HepG2 (cell line): ENCODE measurements around the gene ARTN. TPM values are rescaled to one million over a fixed set of nuclear protein-coding genes. Genes with fewer than 3 reads are reported as not detected.
A peak's percentile ranks its signal among the peaks of the same experiment; 100 is the strongest.

ENCODE experiments used
- AKAP8 ChIP-seq: sonication (generic); formaldehyde crosslinking; IDR thresholded peaks from 2 replicates; pipeline ENCODE4 v1.5.1; 2020; ENCODE audit warnings: mild to moderate bottlenecking, missing genetic modification reagents
- CBX5 ChIP-seq: sonication (generic); formaldehyde crosslinking; IDR thresholded peaks from 2 replicates; pipeline ENCODE4 v1.4.0; 2020; ENCODE audit warnings: missing genetic modification reagents, borderline replicate concordance
- CENPX ChIP-seq: sonication (generic); formaldehyde crosslinking; IDR thresholded peaks from 2 replicates; pipeline ENCODE4 v1.9.0; 2021; ENCODE audit warnings: mild to moderate bottlenecking, missing genetic modification reagents, moderate library complexity
- EP300 ChIP-seq, 3 experiments: sonication (generic) in 1 of 3; formaldehyde crosslinking in 1 of 3; IDR thresholded peaks; 2 replicates each; pipeline versions ENCODE4 v1.5.1 to v1.6.1; 2011 to 2020; ENCODE audit warnings: low read depth in 2 of 3, low read length in 2 of 3, borderline replicate concordance in 1 of 3, improper control_type of control experiment in 1 of 3, mild to moderate bottlenecking in 1 of 3, missing genetic modification reagents in 1 of 3, moderate library complexity in 1 of 3
- FOXC1 ChIP-seq: sonication (generic); formaldehyde crosslinking; IDR thresholded peaks from 2 replicates; pipeline ENCODE4 v1.8.0; 2022; ENCODE audit warnings: mild to moderate bottlenecking, missing genetic modification reagents, borderline replicate concordance
- FOXM1 ChIP-seq: sonication (generic); formaldehyde crosslinking; IDR thresholded peaks from 2 replicates; pipeline ENCODE4 v1.5.0; 2020; ENCODE audit warnings: missing genetic modification reagents
- JARID2 ChIP-seq: sonication (generic); formaldehyde crosslinking; IDR thresholded peaks from 2 replicates; pipeline ENCODE4 v1.8.1; 2023; ENCODE audit warnings: missing genetic modification reagents, inconsistent platforms; ENCODE audit not compliant: insufficient replicate concordance
- JDP2 ChIP-seq: sonication (generic); formaldehyde crosslinking; IDR thresholded peaks from 2 replicates; pipeline ENCODE4 v1.8.1; 2022; ENCODE audit warnings: missing genetic modification reagents, borderline replicate concordance
- JUN ChIP-seq: sonication (generic); formaldehyde crosslinking; IDR thresholded peaks from 2 replicates; pipeline ENCODE4 v1.4.0; 2020; ENCODE audit warnings: mild to moderate bottlenecking, missing genetic modification reagents
- LCORL ChIP-seq, 2 experiments: fragments of 450-650 bp in 1 of 2; sonication (generic) in 1 of 2; formaldehyde crosslinking in 1 of 2; IDR thresholded peaks; 2 replicates each; pipeline versions ENCODE4 v1.5.0 to v1.6.1; 2017 to 2020; ENCODE audit warnings: antibody characterized with exemption in 1 of 2, missing genetic modification reagents in 1 of 2
- MAFK ChIP-seq, 2 experiments: IDR thresholded peaks in 1 of 2; conservative IDR thresholded peaks in 1 of 2; 2 replicates each; pipeline ENCODE4 v1.6.1; 2011; ENCODE audit warnings: improper control_type of control experiment in 2 of 2, low read length in 2 of 2
- MXI1 ChIP-seq: IDR thresholded peaks from 3 replicates; pipeline ENCODE4 v1.6.1; 2012; ENCODE audit warnings: low read depth, low read length, inconsistent platforms, borderline replicate concordance
- NONO ChIP-seq, 2 experiments: fragments of 450-650 bp in 1 of 2; sonication (generic) in 1 of 2; formaldehyde crosslinking in 1 of 2; IDR thresholded peaks in 1 of 2; conservative IDR thresholded peaks in 1 of 2; 2 replicates each; pipeline versions ENCODE4 v1.6.1 to v1.8.0; 2017 to 2022; ENCODE audit warnings: mild to moderate bottlenecking in 1 of 2, missing genetic modification reagents in 1 of 2, moderate library complexity in 1 of 2
- NRL ChIP-seq: sonication (generic); formaldehyde crosslinking; IDR thresholded peaks from 2 replicates; pipeline ENCODE4 v1.5.0; 2020; ENCODE audit warnings: missing genetic modification reagents, mild to moderate bottlenecking, moderate library complexity, borderline replicate concordance
- SMAD1 ChIP-seq: sonication (generic); formaldehyde crosslinking; IDR thresholded peaks from 2 replicates; pipeline ENCODE4 v1.4.0; 2020; ENCODE audit warnings: missing genetic modification reagents, low read depth, mild to moderate bottlenecking, borderline replicate concordance
- ZBTB8A ChIP-seq: sonication (generic); formaldehyde crosslinking; IDR thresholded peaks from 2 replicates; pipeline ENCODE4 v1.4.0; 2020; ENCODE audit warnings: mild to moderate bottlenecking, low read depth, missing genetic modification reagents, borderline replicate concordance
- ZNF451 ChIP-seq: sonication (generic); formaldehyde crosslinking; IDR thresholded peaks from 2 replicates; pipeline ENCODE4 v1.5.0; 2020; ENCODE audit warnings: mild to moderate bottlenecking, missing genetic modification reagents
- ZNF746 ChIP-seq: sonication (generic); formaldehyde crosslinking; IDR thresholded peaks from 2 replicates; pipeline ENCODE4 v1.8.0; 2022; ENCODE audit warnings: mild to moderate bottlenecking, missing genetic modification reagents
- polyA plus RNA-seq, 8 experiments: library from polyadenylated mRNA; depleted of rRNA in 3 of 8; stranded (reverse) in 7 of 8; unstranded in 1 of 8; fragments of >200 nt; fragmentation: Illumina TruSeq in 4 of 8; extraction: Trizol in 4 of 8; gene quantifications; 2 replicates each; pipeline versions ENCODE4 v1.2.1 to v1.2.3, GENCODE V29; 2011 to 2016; ENCODE audit warnings: low read depth in 4 of 8, missing spikeins in 1 of 8, mixed read lengths in 1 of 8; ENCODE audit not compliant: insufficient read depth in 1 of 8
- total RNA-seq, 5 experiments: library from RNA; depleted of rRNA; stranded (reverse); fragments of >200 nt; fragmentation: Illumina TruSeq; extraction: Trizol; gene quantifications; 2 replicates each; pipeline ENCODE4 v1.2.3, GENCODE V29; 2016; ENCODE audit warnings: low read depth in 1 of 5
- TF ChIP-seq, protein P1 (sequence below): sonication (generic); formaldehyde crosslinking; IDR thresholded peaks from 2 replicates; pipeline ENCODE4 v1.5.1; 2020; ENCODE audit warnings: missing genetic modification reagents, mild to moderate bottlenecking, borderline replicate concordance
- TF ChIP-seq, protein P2 (sequence below): sonication (generic); formaldehyde crosslinking; conservative IDR thresholded peaks from 2 replicates; pipeline ENCODE4 v1.8.0; 2022; ENCODE audit warnings: missing genetic modification reagents
- TF ChIP-seq, protein P3 (sequence below): IDR thresholded peaks from 2 replicates; pipeline ENCODE4 v1.6.1; 2012; ENCODE audit warnings: low read length, improper control_type of control experiment

ARTN gene
- total and polyA plus RNA-seq, 2 of the 13 experiments (the other 11 are each of a cell fraction or from before 2014, with no cell fraction given): 0.11 to 0.62 TPM

DNA sequence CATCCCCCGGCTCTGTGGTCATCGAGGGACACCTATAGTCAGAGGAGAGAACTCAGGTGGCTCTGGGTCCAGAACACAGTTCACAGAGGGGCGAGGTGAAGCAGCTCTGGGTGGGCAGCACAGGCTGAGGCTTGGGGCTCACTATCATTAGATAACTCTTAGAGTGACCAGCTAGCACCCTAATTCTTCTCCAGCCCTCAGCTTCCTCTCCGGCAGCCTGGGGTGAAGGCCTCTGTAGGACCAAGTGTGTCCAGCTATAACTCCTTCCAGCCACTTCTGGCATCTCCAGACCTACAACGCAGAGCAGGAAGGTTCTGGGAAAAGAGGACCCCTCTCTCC, 1.4 kb downstream of the ARTN start (continued):
- TF ChIP-seq NONO (IDR thresholded peaks at IDR 0.05) (no peak), NONO (CRISPR knock-in tag; conservative IDR thresholded peaks at IDR 0.05) (0 out of 2 replicates have a peak, but pooled peaks have one; percentile 13), ZNF746 (no peak), FOXM1 (no peak), MXI1 (no peak), JUN (CRISPR knock-in tag) (0 out of 2 replicates have a peak, but pooled peaks have one; percentile 6), ZNF451 (no peak), EP300 (IDR thresholded peaks at IDR 0.05; ENCODE audit: low read depth in 2 of 2, low read length in 2 of 2) (no peak), EP300 (CRISPR knock-in tag; IDR thresholded peaks at IDR 0.05; ENCODE audit: borderline replicate concordance) (no peak), LCORL (IDR thresholded peaks at IDR 0.05) (no peak), LCORL (CRISPR knock-in tag; IDR thresholded peaks at IDR 0.05) (no peak), JARID2 (CRISPR knock-in tag) (no peak), CENPX (no peak), SMAD1 (no peak), NRL (CRISPR knock-in tag) (no peak), ZBTB8A (no peak), JDP2 (CRISPR knock-in tag) (no peak), AKAP8 (CRISPR knock-in tag) (no peak), FOXC1 (CRISPR knock-in tag) (no peak), MAFK (conservative IDR thresholded peaks at IDR 0.05 in 1 of 2, IDR thresholded peaks at IDR 0.05 in 1 of 2; ENCODE audit: low read length in 2 of 2) (no peak), CBX5 (CRISPR knock-in tag) (0 out of 2 replicates have a peak, but pooled peaks have one; percentile 7)
- TF ChIP-seq, protein P1, sequence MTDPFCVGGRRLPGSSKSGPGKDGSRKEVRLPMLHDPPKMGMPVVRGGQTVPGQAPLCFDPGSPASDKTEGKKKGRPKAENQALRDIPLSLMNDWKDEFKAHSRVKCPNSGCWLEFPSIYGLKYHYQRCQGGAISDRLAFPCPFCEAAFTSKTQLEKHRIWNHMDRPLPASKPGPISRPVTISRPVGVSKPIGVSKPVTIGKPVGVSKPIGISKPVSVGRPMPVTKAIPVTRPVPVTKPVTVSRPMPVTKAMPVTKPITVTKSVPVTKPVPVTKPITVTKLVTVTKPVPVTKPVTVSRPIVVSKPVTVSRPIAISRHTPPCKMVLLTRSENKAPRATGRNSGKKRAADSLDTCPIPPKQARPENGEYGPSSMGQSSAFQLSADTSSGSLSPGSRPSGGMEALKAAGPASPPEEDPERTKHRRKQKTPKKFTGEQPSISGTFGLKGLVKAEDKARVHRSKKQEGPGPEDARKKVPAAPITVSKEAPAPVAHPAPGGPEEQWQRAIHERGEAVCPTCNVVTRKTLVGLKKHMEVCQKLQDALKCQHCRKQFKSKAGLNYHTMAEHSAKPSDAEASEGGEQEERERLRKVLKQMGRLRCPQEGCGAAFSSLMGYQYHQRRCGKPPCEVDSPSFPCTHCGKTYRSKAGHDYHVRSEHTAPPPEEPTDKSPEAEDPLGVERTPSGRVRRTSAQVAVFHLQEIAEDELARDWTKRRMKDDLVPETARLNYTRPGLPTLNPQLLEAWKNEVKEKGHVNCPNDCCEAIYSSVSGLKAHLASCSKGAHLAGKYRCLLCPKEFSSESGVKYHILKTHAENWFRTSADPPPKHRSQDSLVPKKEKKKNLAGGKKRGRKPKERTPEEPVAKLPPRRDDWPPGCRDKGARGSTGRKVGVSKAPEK (CRISPR knock-in tag): no peak
- TF ChIP-seq, protein P2, sequence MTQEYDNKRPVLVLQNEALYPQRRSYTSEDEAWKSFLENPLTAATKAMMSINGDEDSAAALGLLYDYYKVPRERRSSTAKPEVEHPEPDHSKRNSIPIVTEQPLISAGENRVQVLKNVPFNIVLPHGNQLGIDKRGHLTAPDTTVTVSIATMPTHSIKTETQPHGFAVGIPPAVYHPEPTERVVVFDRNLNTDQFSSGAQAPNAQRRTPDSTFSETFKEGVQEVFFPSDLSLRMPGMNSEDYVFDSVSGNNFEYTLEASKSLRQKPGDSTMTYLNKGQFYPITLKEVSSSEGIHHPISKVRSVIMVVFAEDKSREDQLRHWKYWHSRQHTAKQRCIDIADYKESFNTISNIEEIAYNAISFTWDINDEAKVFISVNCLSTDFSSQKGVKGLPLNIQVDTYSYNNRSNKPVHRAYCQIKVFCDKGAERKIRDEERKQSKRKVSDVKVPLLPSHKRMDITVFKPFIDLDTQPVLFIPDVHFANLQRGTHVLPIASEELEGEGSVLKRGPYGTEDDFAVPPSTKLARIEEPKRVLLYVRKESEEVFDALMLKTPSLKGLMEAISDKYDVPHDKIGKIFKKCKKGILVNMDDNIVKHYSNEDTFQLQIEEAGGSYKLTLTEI: no peak
- TF ChIP-seq, protein P3, sequence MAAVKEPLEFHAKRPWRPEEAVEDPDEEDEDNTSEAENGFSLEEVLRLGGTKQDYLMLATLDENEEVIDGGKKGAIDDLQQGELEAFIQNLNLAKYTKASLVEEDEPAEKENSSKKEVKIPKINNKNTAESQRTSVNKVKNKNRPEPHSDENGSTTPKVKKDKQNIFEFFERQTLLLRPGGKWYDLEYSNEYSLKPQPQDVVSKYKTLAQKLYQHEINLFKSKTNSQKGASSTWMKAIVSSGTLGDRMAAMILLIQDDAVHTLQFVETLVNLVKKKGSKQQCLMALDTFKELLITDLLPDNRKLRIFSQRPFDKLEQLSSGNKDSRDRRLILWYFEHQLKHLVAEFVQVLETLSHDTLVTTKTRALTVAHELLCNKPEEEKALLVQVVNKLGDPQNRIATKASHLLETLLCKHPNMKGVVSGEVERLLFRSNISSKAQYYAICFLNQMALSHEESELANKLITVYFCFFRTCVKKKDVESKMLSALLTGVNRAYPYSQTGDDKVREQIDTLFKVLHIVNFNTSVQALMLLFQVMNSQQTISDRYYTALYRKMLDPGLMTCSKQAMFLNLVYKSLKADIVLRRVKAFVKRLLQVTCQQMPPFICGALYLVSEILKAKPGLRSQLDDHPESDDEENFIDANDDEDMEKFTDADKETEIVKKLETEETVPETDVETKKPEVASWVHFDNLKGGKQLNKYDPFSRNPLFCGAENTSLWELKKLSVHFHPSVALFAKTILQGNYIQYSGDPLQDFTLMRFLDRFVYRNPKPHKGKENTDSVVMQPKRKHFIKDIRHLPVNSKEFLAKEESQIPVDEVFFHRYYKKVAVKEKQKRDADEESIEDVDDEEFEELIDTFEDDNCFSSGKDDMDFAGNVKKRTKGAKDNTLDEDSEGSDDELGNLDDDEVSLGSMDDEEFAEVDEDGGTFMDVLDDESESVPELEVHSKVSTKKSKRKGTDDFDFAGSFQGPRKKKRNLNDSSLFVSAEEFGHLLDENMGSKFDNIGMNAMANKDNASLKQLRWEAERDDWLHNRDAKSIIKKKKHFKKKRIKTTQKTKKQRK: no peak
